ENCODE results near the gene LEMD2. TPM values are rescaled to one million over a fixed set of nuclear protein-coding genes. Genes with fewer than 3 reads are reported as not detected.

LEMD2 gene
- total RNA-seq, 5 donors from 2014 or later (not counting 1 experiment from before 2014, with no cell fraction given): 115 to 125 (median 118) TPM

Other genes starting within 250 kb of the LEMD2 start
- 10 to 100 TPM; 22.9 to 31.6 (median 27.9) TPM for gene BAK1, start 208.9 kb downstream of the LEMD2 start, total RNA-seq
- gene ITPR3, start 167.8 kb downstream of the LEMD2 start, total RNA-seq: 10 to 100 TPM; 49.2 to 63.6 (median 62.4) TPM
- gene UQCC2, start 77.4 kb downstream of the LEMD2 start, total RNA-seq: 10 to 100 TPM; 17.2 to 36.2 (median 32.7) TPM
- not detected for gene IP6K3, start 42.2 kb downstream of the LEMD2 start, total RNA-seq
- not detected for gene MLN, start 14.9 kb upstream of the LEMD2 start, total RNA-seq

Measured in T-cell (primary cell).